Natural killer cell (primary cell): ENCODE measurements around the gene IGF2R. TPM values are rescaled to one million over a fixed set of nuclear protein-coding genes. Genes with fewer than 3 reads are reported as not detected.

Experiments used
- ATAC-seq, 3 donors: fragments of 150-1000 bp in 2 of 3; fragments of 200-7000 bp in 1 of 3; cut with Tn5 transposase; 1 replicate in 1 of 3; 2 replicates in 2 of 3; pipeline ENCODE4 v1.10.0; 2021; ENCODE audit warnings: mild to moderate bottlenecking in 2 of 3, moderate library complexity in 2 of 3
- DNase-seq, 2 donors: peaks; one replicate each; pipeline versions ENCODE4 v3.0.0 to v3.0.0-alpha.2; 2013 to 2021; ENCODE audit warnings: mixed read lengths in 1 of 2
- H3K27ac ChIP-seq: one replicate; pipeline ENCODE4 v1.5.1; 2013; ENCODE audit warnings: mild to moderate bottlenecking, low read length
- H3K27me3 ChIP-seq: one replicate; pipeline ENCODE4 v1.6.1; 2013; ENCODE audit warnings: low read length; ENCODE audit not compliant: control insufficient read depth, insufficient read depth
- H3K36me3 ChIP-seq: one replicate; pipeline ENCODE4 v1.6.1; 2013; ENCODE audit warnings: low read length; ENCODE audit not compliant: control insufficient read depth, insufficient read depth
- H3K4me1 ChIP-seq: one replicate; pipeline ENCODE4 v1.6.1; 2013; ENCODE audit warnings: low read length; ENCODE audit not compliant: control insufficient read depth, insufficient read depth
- H3K4me3 ChIP-seq: one replicate; pipeline ENCODE4 v1.5.1; 2013; ENCODE audit warnings: low read length
- H3K9me3 ChIP-seq: one replicate; pipeline ENCODE4 v1.6.1; 2013; ENCODE audit warnings: low read length; ENCODE audit not compliant: control insufficient read depth, insufficient read depth
- H3K27ac Mint-ChIP-seq, 2 donors: one replicate each; pipeline ENCODE4 v1.8.0; 2022; ENCODE audit warnings: mild to moderate bottlenecking in 2 of 2, mixed read lengths in 2 of 2, moderate library complexity in 1 of 2
- H3K27me3 Mint-ChIP-seq, 2 donors: one replicate each; pipeline ENCODE4 v1.8.0; 2022; ENCODE audit warnings: low read depth in 2 of 2, mixed read lengths in 2 of 2
- H3K36me3 Mint-ChIP-seq: one replicate; pipeline ENCODE4 v1.8.0; 2022; ENCODE audit warnings: mixed read lengths
- H3K4me1 Mint-ChIP-seq, 2 donors: one replicate each; pipeline ENCODE4 v1.8.0; 2022; ENCODE audit warnings: mixed read lengths in 2 of 2
- H3K4me3 Mint-ChIP-seq: one replicate; pipeline ENCODE4 v1.8.0; 2022; ENCODE audit warnings: mild to moderate bottlenecking, moderate library complexity, mixed read lengths
- H3K9me3 Mint-ChIP-seq, 2 donors: one replicate each; pipeline ENCODE4 v1.8.0; 2022; ENCODE audit warnings: mixed read lengths in 2 of 2
- CTCF ChIP-seq: fragments of 200-600 bp; IDR thresholded peaks from one replicate; pipeline ENCODE4 v1.8.0; 2022; ENCODE audit warnings: antibody characterized with exemption
- WGBS: methylation state at CpG from one replicate; pipeline ENCODE4 v1.1.7; 2013; ENCODE audit warnings: missing lambda C conversion rate; ENCODE audit not compliant: insufficient coverage; 5-methylcytosine and 5-hydroxymethylcytosine counted together
- intact Hi-C: fragments of 100-400 bp; cut with micrococcal nuclease; formaldehyde crosslinking; loops from one replicate; pipeline ENCODE4 v1.14.2; 2022
- total RNA-seq, 4 donors: library from RNA; stranded (reverse); fragments of 120-200 nt in 1 of 4; gene quantifications; one replicate each; pipeline versions ENCODE4 v1.2.3 to v1.2.4, GENCODE V29; 2013 to 2022

The IGF2R gene
- total RNA-seq, 3 donors from 2014 or later (not counting 1 experiment from before 2014, with no cell fraction given) = 208 to 282 (median 253) TPM

- Histone ChIP-seq H3K36me3 (peaks cover 74% of the 10 kb centered on the region), H3K4me3 (no peak overlapping the region), H3K4me1 (peaks cover 5% of the 10 kb centered on the region), H3K27ac (no peak overlapping the region), H3K27me3 (no peaks in the 10 kb centered on the region), H3K9me3 (no peaks in the 10 kb centered on the region)
- H3K36me3 Mint-ChIP-seq = peaks cover 36% of the 10 kb centered on the region
- no peak for DNase-seq
- TF ChIP-seq CTCF = no peak
- intact Hi-C loops = no loop called here
- no peaks in the 10 kb centered on the region for H3K27me3 Mint-ChIP-seq
- 81% methylated on average over 12 of the region's 12 CpGs for WGBS
- peaks cover 38 to 45% of the 10 kb centered on the region in 2 donors for H3K4me1 Mint-ChIP-seq
- no peaks in the 10 kb centered on the region for H3K9me3 Mint-ChIP-seq
- no peak overlapping the region for H3K4me3 Mint-ChIP-seq
- peak in 1 of 3 donors; percentile 24 for ATAC-seq
- peak overlapping the region; percentile 27 to 56 for H3K27ac Mint-ChIP-seq
Observed at GRCh38 chr6:160042014-160042773, 73.3 kb downstream of the IGF2R start.

- H3K27ac ChIP-seq = no peak overlapping the region
- Mint-ChIP-seq H3K4me1 (peaks cover 38 to 43% of the 10 kb centered on the region in 2 donors), H3K27me3 (no peaks in the 10 kb centered on the region), H3K27ac (peak overlapping the region; percentile 27 to 56), H3K4me3 (no peak overlapping the region), H3K36me3 (peaks cover 35% of the 10 kb centered on the region), H3K9me3 (no peaks in the 10 kb centered on the region)
- H3K9me3 ChIP-seq = no peaks in the 10 kb centered on the region
- 96% methylated on average over 11 of the region's 11 CpGs for WGBS
- no peak for TF ChIP-seq CTCF
- DNase-seq (no peak), ATAC-seq (no peak)
- peaks cover 79% of the 10 kb centered on the region for H3K36me3 ChIP-seq
- intact Hi-C loops = no loop called here
- no peaks in the 10 kb centered on the region for H3K27me3 ChIP-seq
- H3K4me1 ChIP-seq = peaks cover 5% of the 10 kb centered on the region
- no peak overlapping the region for H3K4me3 ChIP-seq
Observed at GRCh38 chr6:160042788-160043301, 74.0 kb downstream of the IGF2R start.

- no peak overlapping the region for H3K4me3 Mint-ChIP-seq
- peaks cover 84% of the 10 kb centered on the region for H3K36me3 ChIP-seq
- intact Hi-C loops = no loop called here
- TF ChIP-seq CTCF = no peak
- no peak for DNase-seq
- H3K27me3 Mint-ChIP-seq = no peaks in the 10 kb centered on the region
- no peaks in the 10 kb centered on the region for H3K9me3 ChIP-seq
- H3K27ac ChIP-seq = no peak overlapping the region
- WGBS = 97% methylated on average over 4 of the region's 4 CpGs
- no peaks in the 10 kb centered on the region for H3K27me3 ChIP-seq
- peaks cover 5% of the 10 kb centered on the region for H3K4me1 ChIP-seq
- peaks cover 33% of the 10 kb centered on the region for H3K36me3 Mint-ChIP-seq
- no peak overlapping the region for H3K4me3 ChIP-seq
- ATAC-seq = no peak
- no peaks in the 10 kb centered on the region for H3K9me3 Mint-ChIP-seq
- H3K4me1 Mint-ChIP-seq = peaks cover 32 to 34% of the 10 kb centered on the region in 2 donors
- peak overlapping the region in 1 of 2 donors; percentile 27 for H3K27ac Mint-ChIP-seq
Observed at GRCh38 chr6:160043784-160044183, 74.9 kb downstream of the IGF2R start.
